HG03095 (cell line): Measurements from ENCODE around the gene CFAP20DC.
"Not testable (repeated sequence)": the region's sequence is repeated elsewhere in the genome, so short reads cannot be mapped to it uniquely, and the experiment has no call there.

Experiments used
- ATAC-seq: cut with Tn5 transposase; IDR thresholded peaks from one replicate; pipeline ENCODE4 v1.9.1; 2021; ENCODE audit warnings: moderate library complexity; ENCODE audit not compliant: unreplicated experiment

CFAP20DC gene

DNA sequence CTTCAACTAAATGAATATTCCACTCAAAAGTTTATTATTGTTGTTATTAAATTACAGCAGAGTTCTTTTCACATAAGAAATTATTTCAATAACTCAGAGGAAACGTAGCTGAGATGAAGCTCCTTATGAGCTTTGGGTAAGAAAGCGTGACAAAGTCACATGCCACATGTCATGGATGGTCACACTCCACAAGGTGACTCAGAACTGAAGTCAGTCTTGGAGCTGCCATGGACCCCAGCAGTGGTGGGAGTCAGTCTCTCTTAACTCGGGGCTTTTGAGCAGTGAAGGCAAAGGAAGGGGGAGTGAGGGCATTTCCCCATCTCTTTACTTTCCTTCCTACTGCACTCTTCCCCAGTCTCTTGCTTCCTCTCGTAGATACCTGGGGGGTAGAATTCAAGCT lies 295.8 kb downstream of the CFAP20DC start:
- no peak for ATAC-seq

DNA sequence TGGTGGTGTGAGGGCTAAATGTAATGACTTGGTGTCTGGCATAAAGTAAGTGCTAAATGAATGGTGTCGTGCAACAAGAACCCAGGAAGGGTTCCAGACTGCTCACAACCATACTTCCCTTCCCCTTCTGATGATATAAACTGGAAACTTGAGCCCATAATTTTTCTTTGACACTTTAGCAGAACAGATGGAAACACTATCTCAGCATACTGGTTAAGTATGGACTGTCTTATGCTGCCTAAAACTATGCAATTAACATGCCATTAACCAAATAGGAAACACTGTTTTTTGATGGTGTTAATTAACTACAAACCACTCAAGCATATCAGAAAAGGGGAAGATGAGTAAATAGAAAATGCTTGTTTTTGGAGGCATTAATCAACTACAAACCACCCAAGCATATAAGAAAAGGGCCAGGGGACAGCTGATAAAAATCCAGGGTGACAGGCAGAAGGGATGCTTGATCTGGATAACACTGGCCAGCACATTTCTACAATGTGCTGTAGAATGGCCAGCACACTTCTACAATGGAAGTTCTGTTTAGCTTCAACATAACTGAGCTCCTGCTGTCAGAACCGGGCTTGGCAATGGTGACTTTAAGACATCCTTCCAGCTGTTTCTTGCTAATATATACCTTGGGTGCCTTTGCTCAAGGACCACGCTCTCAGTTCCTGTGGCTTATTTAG lies 297.8 kb downstream of the CFAP20DC start:
- no peak for ATAC-seq

DNA sequence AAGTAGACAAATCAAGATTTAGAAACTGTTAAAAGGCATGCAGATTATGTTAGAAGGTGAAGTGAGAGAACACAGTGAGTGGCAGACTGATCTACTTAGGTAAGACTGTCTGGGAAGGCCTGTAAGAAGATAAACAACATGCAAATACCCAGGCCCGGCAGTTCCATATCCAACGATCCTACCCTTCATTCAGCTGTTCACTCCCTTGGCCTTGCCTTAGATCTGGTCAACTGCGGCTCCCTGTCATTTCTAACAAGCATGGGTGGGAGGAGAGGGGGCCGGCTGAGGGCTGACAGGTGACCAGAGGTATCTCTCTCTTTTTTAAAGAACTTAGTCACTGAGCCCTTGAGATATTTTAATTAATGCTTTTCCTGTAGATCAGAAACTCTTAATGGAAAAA lies 298.6 kb downstream of the CFAP20DC start:
- ATAC-seq = no peak

DNA sequence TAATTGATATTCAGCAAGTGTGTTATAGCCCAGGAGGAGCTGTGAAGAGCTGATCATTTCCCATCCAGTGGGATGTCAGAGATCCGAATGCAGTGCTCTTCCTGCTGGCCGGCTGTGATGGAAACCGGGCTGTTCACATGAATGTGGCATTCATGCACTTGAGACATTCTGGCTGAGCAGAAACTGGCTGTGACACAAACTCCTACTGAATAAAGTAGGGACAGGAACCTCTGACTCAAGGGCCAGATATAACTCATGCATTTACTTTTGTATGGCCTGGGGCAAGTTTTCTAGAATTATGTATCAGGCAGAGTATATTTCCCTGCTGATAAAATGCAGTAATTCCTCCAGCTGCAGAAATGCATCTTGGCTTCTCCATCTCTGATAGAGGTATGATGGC lies 299.9 kb downstream of the CFAP20DC start:
- no peak for ATAC-seq

DNA sequence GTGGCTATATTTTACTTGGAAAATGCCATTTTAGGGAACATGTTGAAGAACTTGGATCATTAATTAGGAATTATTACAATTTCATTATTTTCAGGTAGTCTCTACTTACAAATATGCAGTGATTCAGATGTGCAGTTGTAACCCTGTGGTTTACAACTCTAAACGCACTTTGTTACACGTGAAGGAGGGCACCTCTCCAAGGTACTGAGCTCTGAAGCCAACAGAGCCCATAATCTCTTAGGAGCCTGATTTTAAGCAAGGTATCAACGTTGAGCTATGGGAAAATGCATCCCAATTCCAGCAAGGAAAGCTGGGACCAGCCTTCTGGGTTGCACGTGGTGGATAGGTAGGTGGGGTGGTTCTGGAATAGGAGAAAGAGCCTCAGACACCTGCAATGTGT lies 301.8 kb downstream of the CFAP20DC start:
- ATAC-seq = no peak

DNA sequence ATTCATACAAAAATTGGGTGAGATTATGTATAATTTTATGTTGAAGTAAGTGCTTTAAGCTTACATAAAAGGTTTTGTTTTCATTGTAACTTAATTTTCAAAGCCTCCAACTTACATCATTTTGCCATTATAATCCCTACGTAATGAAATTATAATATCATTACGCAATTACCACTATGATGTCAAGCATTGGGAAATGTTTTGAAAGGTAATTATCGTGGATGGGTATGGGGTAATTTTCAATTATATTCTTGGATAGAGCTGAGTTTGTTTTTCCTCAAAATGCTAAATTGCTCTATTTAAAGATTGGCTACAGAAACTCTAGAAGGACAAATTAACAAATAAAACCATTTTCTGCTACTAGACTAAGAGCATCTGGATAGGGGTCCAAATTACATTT lies 303.1 kb downstream of the CFAP20DC start:
- no peak for ATAC-seq

DNA sequence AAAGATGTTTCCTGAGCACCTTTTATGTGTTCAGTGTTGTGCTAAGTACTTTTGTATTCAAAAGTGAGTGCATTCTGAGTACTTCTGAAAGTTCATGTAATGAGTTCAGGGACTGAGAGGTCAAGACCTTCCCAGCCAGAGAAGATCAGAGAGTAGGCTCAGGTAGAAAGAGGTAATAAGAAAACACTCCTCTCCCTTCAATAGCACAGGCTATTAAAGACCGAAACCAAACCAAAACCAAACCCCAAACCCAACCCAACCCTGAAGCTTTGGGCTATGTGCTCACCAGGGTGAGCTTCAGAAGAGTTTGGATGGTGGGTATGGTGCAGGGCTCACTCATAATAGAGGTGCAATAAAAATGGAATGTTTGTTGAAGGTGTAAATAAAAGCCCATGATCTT lies 306.5 kb downstream of the CFAP20DC start:
- ATAC-seq = no peak

DNA sequence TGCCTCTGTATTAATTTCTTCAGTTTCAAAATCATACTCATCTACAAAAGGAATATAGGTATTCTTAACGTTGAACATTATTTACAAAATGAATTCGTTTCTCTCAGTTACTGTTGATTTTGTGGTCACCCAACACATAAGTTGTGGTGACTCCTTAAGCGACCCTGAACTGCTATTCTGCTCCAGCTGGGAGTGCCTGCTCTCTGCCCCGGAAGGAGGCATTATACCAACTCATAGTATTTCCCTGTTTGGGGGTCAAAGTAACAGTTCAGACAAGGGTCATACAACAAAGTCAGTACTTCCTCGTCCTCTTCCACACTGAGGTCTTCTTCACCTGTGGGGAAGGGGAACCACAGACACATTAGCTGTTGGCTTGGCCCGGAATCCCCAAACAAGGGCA lies 307.6 kb downstream of the CFAP20DC start:
- ATAC-seq = no peak

DNA sequence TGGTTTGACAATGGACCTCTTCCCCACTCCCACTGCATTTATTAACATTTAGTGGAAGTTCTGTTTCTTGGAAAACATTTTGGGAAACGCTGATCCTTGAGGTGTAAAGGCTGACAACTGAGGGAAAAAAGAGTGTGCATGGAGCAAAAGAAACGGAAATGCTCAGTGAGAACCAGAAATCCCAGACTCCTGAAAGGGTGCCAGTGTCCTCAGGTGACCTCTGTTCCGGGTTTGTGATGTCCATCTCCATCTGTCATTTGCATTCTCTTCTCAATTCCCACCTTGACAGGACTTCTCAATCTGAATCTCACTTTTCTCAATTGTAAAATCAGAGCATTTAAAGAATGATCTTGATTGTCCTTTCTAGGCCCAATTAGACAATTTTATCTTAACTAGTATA lies 312.2 kb downstream of the CFAP20DC start:
- no peak for ATAC-seq

DNA sequence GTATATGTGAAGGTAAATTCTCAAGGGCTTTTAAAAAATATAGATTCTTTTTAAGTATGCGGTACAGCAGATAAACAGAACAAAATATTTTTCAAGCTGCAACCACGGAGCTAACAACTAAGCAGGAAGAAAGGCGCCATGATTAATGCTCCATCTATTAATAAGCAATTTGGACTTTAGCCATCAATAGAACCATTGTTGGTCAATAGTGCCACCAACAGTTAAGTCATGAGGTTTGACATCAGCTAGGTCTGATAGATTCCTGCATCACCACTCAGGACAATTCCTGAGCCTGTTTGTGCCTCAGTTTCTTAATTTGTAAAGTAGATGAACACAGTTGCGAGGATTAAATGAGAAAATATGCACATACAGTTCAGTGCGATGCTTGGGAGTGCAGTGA lies 318.2 kb downstream of the CFAP20DC start:
- no peak for ATAC-seq

DNA sequence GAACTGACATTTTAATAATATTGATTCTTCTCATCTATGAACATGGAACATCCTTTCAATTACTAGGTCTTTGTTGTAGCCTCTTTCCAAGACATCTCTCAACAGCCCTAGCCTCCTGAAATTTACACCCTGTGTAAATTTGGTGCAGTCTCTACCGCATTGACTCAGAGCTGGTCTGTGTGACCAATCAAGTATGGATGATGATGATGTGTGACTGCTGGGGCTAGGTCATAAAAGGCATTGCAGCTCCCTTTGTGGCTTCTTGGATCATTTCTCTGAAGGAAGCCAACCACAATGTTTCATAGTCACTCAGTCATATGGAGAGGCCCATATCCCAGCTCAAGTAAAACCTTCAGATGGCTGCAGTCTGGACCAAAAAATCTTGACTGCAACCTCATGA lies 321.1 kb downstream of the CFAP20DC start:
- ATAC-seq = no peak

DNA sequence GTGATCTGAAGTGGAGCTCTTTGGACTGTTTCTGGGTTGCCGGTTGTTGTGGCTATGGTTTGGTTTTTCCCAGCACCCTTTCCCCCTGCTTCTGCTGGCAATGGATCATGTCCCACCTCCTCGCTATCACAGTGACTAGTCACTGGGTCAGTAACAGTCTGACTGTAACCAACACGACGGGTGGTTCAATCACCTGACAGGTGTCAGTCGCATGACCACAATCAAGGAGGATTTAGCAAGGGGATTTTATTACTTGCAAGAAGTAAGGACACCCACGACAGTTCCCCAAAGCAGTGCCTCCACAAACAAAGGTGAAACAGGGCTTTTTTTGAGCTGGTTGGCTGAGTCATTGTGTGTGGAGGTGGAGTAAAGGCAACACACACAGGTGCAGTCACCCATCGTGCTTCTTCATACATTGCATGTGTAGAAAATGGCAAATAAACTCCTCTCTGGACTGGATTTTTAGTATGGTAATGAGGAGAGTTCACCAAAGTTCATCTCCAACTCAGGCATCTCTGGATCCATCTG lies 324.4 kb downstream of the CFAP20DC start:
- ATAC-seq = no peak

DNA sequence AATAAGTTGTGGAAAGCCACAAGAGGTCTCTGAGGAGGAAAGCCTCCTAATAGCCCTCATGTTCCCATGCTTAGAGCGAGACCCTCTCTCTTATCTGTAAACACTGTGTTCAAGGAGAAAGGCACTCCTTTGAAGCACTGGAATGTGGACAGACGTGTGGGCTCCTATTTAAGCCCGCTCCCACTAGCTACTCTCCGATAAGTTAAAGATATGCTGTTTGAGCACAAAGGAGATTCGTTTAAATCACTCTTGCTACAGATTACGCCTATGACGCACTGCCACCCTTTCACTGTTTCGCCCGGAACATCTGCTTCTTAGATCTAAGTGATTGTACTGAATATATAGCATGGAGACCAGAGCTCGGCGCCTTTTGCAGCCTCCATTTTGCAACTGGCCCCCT lies 325.5 kb downstream of the CFAP20DC start:
- no peak for ATAC-seq

DNA sequence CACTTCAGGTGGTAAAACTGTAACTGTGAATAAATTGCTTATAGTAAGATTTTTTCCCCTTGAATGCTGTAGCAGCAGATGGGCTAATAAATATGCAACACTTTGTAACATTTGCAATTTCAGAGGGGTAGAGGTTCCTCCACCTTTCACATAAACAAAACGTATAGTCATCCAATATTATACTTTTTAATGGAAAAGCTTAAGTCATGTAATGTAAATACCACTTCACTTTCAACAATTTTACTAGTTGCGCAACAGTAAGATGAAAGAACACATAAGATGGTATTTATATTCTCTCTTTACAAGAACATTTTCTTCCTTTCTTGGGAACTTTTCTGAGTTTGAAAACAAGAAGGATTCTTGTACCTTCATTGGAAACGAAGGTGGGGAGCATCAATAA lies 326.7 kb downstream of the CFAP20DC start:
- no peak for ATAC-seq

DNA sequence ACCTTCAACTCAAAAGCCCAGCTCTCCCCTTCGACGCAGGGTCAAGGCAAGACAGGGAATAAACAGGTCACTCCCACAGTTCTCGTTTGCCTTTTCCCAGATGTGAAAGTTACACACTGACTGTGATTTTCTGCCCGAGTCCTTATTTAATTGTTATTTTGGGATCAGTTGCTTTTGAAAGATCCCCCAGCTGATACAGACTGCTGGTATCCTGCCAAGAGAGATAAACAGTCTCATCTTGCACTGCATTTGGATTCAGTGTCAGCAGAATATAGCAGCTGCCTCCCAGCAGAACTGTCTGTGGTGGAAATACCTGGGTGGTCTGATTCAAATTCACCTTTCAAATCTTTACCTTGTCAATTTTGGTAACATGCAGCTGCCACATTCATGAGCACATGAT lies 327.3 kb downstream of the CFAP20DC start:
- no peak for ATAC-seq

DNA sequence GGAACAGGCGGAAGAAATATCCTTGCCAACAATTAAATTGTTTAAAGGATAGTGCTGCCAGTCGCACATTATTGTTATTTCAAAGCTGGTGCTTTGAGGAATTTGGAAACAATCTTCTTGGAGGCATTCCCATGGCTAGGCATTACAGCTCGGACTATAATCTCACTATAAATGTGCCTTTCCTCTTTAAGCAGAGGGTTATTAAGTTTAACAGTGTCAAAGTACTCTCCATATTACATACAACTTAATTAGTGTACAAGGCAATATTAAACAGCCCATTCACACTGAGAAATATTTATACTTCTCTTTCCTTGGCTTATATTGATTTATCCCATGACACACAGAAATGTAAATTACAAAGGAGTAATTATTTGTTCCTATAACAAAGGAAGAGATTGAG lies 329.3 kb downstream of the CFAP20DC start:
- ATAC-seq = no peak

DNA sequence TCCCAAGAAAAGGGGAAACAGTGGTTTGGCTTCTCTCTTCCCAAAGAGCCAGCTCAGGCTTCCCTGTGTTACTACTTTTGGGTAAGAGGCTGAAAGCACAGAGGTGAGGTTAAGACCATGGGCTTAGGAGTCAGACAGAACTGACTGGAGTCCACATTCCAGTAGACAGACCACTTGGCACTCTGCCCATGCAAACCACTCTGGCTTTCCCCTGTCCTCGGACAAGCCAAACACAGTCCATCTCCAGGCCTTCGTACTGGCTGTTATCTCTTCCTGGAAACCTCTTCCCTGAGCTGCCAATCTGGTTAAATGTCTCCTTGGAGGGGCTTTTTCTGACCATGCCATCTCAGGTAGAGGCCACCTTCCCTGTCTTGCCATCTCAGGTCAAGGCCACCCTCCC lies 330.1 kb downstream of the CFAP20DC start:
- ATAC-seq = no peak

DNA sequence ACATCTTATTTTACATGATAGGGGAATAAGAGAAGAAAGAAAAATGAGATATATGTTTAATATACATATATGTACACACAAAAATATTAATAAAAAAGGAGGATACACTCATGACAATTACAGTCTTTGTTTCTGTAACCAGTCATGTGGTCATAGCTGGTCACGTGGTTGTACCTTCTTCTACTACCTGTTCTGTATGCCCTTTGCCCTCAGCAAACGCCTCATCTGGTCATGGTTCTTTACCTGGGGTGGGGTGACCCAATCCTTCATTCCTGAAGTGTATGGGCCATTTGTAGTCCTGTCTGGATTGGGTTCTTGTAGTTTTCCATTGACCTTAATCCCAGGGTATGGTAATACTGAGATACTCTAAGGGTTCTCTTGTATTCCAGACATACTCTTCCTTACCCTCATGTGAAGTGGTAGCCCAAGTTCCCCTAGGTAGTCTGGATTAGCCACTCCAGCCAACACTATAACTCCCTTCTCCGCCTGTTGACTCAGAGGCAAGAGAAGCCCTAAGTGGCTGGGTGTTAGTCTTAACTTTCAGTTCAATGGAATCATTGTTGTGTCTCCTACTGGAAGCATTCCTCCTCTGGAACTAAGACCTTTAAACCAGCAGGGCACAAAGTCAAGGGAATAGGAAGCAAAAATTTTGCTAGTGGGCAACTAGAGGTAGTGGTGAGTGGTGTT lies 336.0 kb downstream of the CFAP20DC start:
- ATAC-seq = no peak

DNA sequence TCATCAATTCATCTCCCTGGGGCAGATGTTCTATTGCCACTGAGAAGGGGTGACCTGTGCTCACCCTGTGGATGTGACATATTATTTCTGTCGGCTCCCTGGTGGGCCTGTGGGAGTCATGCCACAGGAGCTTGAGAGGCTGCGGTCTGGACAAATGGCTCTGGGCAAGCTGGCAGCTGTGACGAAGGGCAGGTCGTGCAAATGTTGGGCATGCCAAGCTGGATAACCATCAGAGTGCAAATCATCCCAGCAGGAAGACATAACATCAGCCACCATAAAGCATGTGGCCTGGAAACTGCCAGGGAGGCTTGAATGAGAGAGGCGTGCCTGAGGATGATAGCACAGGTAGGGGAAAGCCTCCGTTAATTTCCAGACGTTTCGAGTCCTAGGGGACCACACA lies 338.0 kb downstream of the CFAP20DC start:
- ATAC-seq = no peak

DNA sequence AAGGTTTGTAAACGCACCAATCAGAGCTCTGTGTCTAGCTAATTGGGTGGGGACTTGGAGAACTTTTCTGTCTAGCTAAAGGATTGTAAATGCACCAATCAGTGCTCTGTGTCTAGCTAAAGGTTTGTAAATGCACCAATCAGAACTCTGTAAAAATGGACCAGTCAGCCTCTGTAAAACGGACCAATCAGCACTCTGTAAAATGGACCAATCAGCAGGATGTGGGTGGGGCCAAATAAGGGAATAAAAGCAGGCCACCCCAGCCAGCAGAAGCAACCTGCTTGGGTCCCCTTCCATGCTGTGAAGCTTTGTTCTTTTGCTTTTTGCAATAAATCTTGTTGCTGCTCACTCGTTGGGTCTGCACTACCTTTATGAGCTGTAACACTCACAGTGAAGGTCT lies 340.8 kb downstream of the CFAP20DC start:
- ATAC-seq = not testable (repeated sequence)

DNA sequence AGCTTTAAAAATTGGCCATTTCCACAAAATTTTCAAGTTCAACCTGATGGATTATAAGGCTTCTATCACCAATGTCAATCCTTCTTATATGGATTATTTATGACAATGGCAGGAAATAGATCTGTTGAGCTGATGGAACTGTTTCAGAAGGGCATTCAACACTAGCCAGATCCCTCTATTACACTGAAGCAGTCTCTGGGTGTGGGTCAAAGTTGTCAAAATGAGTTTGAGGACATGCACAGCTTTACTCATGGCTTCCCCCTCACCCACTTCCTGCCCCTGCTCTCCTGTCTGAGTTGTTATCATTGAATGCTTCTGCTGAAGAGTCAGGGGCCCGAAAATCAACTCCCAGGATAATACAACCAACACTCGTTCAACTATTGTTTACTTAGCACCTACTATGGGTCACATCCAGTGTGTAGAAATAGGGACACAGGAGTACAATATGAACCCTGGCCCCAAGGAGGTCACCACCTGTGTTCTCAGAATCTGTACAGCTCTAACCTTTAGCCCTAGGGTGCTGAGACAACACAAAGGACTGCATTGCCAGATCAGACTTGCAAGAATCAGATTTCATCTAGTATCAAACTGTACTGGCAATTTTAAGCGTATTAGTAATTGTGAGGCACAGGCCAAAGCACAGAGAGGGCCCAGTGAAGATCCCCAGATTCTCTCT lies 341.6 kb downstream of the CFAP20DC start:
- no peak for ATAC-seq

DNA sequence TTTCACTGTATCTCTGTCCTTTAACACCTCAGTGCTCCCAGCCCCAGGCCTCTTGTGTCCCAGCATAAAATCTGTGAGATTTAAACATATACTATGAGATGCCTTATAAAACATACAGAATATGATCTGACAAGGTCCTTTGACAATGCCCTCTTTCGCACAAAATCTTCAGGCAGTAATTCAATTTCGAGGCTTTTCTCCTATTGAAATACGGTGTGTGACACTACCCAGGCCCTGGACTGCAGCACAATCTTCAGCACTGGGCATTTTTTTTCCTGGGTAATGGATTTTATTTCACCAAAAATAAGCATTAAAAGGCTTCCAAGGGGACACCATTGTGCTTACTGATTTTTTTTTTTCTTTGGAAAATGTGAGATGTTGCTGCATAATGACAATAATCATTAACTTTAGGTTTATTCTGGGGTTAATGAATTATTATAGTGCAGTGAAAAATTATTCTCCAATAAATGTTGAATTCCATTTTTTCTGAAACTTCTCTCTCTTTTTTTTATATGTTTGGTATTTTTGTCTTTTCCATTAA lies 342.4 kb downstream of the CFAP20DC start:
- ATAC-seq = no peak
